NCI-H1436 (cell line): ENCODE data around the gene SHFL.

Experiments
- DNase-seq: peaks from one replicate; lab custom pipeline; 2025; lab: John Stamatoyannopoulos, UW

The SHFL gene

GRCh38 chr19:10109528-10109927 lies 23.4 kb downstream of the SHFL start:
- no peak for DNase-seq

GRCh38 chr19:10110076-10110971 lies 24.2 kb downstream of the SHFL start:
- DNase-seq, result no peak

- DNase-seq, result no peak
Measured at GRCh38 chr19:10110972-10111317, 24.8 kb downstream of the SHFL start.

- DNase-seq, result no peak
Measured at GRCh38 chr19:10111405-10111811, 25.3 kb downstream of the SHFL start, which contains the start of gene P2RY11. Gene P2RY11 (plus strand): TSS chr19:10111693. CDS start chr19:10111722, 29 bp downstream.

GRCh38 chr19:10112037-10112761 lies 26.1 kb downstream of the SHFL start:
- DNase-seq, result no peak

- DNase-seq, result no peak
Measured at GRCh38 chr19:10112895-10113591, 26.9 kb downstream of the SHFL start.

- DNase-seq, result no peak
Measured at GRCh38 chr19:10113592-10113963, 27.5 kb downstream of the SHFL start.

GRCh38 chr19:10113964-10114650 lies 28.0 kb downstream of the SHFL start:
- DNase-seq, result no peak

- no peak for DNase-seq
Measured at GRCh38 chr19:10114651-10115391, 28.7 kb downstream of the SHFL start.

- no peak for DNase-seq
Measured at GRCh38 chr19:10115392-10116084, 29.4 kb downstream of the SHFL start.

GRCh38 chr19:10116085-10116865 lies 30.2 kb downstream of the SHFL start:
- DNase-seq, result no peak

GRCh38 chr19:10116866-10117616 lies 30.9 kb downstream of the SHFL start:
- no peak for DNase-seq

GRCh38 chr19:10118960-10119359 lies 32.8 kb downstream of the SHFL start:
- DNase-seq, result no peak

GRCh38 chr19:10120538-10121189 lies 34.5 kb downstream of the SHFL start:
- DNase-seq, result no peak

- DNase-seq, result no peak
Measured at GRCh38 chr19:10122045-10122444, 35.9 kb downstream of the SHFL start.

GRCh38 chr19:10124429-10124828 lies 38.3 kb downstream of the SHFL start:
- no peak for DNase-seq

- DNase-seq, result no peak
Measured at GRCh38 chr19:10126213-10126639, 40.1 kb downstream of the SHFL start.

- DNase-seq, result no peak
Measured at GRCh38 chr19:10132905-10133304, 46.8 kb downstream of the SHFL start.

- no peak for DNase-seq
Measured at GRCh38 chr19:10133596-10133995, 47.5 kb downstream of the SHFL start.
